Mesenchymal stem cell (in vitro differentiated cells and primary cell): ENCODE results near the gene TMEM203.

Source experiments
- DNase-seq: peaks from one replicate; pipeline ENCODE4 v3.0.0-alpha.2; 2013
- H2AFZ ChIP-seq: one replicate; pipeline ENCODE4 v1.6.1; 2013; ENCODE audit warnings: low read depth, mild to moderate bottlenecking, control low read depth, inconsistent platforms, low read length, moderate library complexity
- H2AK5ac ChIP-seq: 2 replicates; pipeline ENCODE4 v1.6.1; 2013; ENCODE audit warnings: low read length, moderate library complexity, mild to moderate bottlenecking, inconsistent platforms; ENCODE audit not compliant: severe bottlenecking
- H2BK120ac ChIP-seq: one replicate; pipeline ENCODE4 v1.6.1; 2013; ENCODE audit warnings: low read depth, mild to moderate bottlenecking, inconsistent platforms, low read length, moderate library complexity
- H2BK12ac ChIP-seq, 2 experiments: one replicate each; pipeline ENCODE4 v1.6.1; 2013; ENCODE audit warnings: inconsistent platforms in 2 of 2, low read length in 2 of 2, mild to moderate bottlenecking in 2 of 2, moderate library complexity in 2 of 2, control low read depth in 1 of 2
- H2BK15ac ChIP-seq: one replicate; pipeline ENCODE4 v1.6.1; 2013; ENCODE audit warnings: mild to moderate bottlenecking, low read depth, inconsistent platforms; ENCODE audit not compliant: poor library complexity, severe bottlenecking
- H2BK5ac ChIP-seq: 2 replicates; pipeline ENCODE4 v1.6.1; 2013; ENCODE audit warnings: low read depth, mild to moderate bottlenecking, low read length, control low read depth, inconsistent platforms; ENCODE audit not compliant: poor library complexity, severe bottlenecking
- H3K14ac ChIP-seq, 2 experiments: one replicate each; pipeline ENCODE4 v1.6.1; 2013; ENCODE audit warnings: inconsistent platforms in 2 of 2, low read length in 2 of 2, control low read depth in 1 of 2, mild to moderate bottlenecking in 1 of 2, moderate library complexity in 1 of 2
- H3K18ac ChIP-seq, 2 experiments: one replicate each; pipeline ENCODE4 v1.6.1; 2013; ENCODE audit warnings: inconsistent platforms in 2 of 2, low read length in 2 of 2, control low read depth in 1 of 2, low read depth in 1 of 2, mild to moderate bottlenecking in 1 of 2
- H3K23ac ChIP-seq, 2 experiments: one replicate each; pipeline ENCODE4 v1.6.1; 2013; ENCODE audit warnings: inconsistent platforms in 2 of 2, low read length in 2 of 2, mild to moderate bottlenecking in 2 of 2, moderate library complexity in 2 of 2, control low read depth in 1 of 2
- H3K27ac ChIP-seq: 2 replicates; pipeline ENCODE4 v1.5.1; 2013; ENCODE audit warnings: mild to moderate bottlenecking, moderate library complexity, low read length, control low read depth, inconsistent platforms; ENCODE audit not compliant: poor library complexity, severe bottlenecking
- H3K27me3 ChIP-seq, 2 experiments: 2 replicates each; pipeline versions ENCODE4 v1.6.1 to v1.7.0; 2013; ENCODE audit warnings: low read length in 2 of 2, mild to moderate bottlenecking in 2 of 2, moderate library complexity in 2 of 2, control low read depth in 1 of 2, inconsistent platforms in 1 of 2; ENCODE audit not compliant: control insufficient read depth in 1 of 2, insufficient read depth in 1 of 2
- H3K36me3 ChIP-seq, 2 experiments: 2 replicates each; pipeline versions ENCODE4 v1.6.1 to v1.7.0; 2013; ENCODE audit warnings: low read length in 2 of 2, control low read depth in 1 of 2, inconsistent platforms in 1 of 2, low read depth in 1 of 2, mild to moderate bottlenecking in 1 of 2; ENCODE audit not compliant: insufficient read depth in 2 of 2, control insufficient read depth in 1 of 2
- H3K4ac ChIP-seq, 2 experiments: one replicate each; pipeline ENCODE4 v1.6.1; 2013; ENCODE audit warnings: inconsistent platforms in 2 of 2, low read length in 2 of 2, mild to moderate bottlenecking in 2 of 2, moderate library complexity in 2 of 2, control low read depth in 1 of 2, low read depth in 1 of 2
- H3K4me1 ChIP-seq: 2 replicates; pipeline ENCODE4 v1.6.1; 2013; ENCODE audit warnings: low read depth, low read length, control low read depth; ENCODE audit not compliant: control insufficient read depth, insufficient read depth
- H3K4me2 ChIP-seq: 2 replicates; pipeline ENCODE4 v1.6.1; 2013; ENCODE audit warnings: low read length, mild to moderate bottlenecking, inconsistent platforms; ENCODE audit not compliant: poor library complexity, severe bottlenecking
- H3K4me3 ChIP-seq, 2 experiments: 2 replicates each; pipeline versions ENCODE4 v1.5.1 to v1.7.0; 2013; ENCODE audit warnings: low read length in 2 of 2, mild to moderate bottlenecking in 2 of 2, control low read depth in 1 of 2, low read depth in 1 of 2; ENCODE audit not compliant: insufficient read depth in 1 of 2
- H3K79me1 ChIP-seq: replicated peaks from 2 replicates; pipeline ENCODE4 v1.6.1; 2013; ENCODE audit warnings: mild to moderate bottlenecking, control low read depth, low read length, inconsistent platforms; ENCODE audit not compliant: poor library complexity, severe bottlenecking
- H3K9ac ChIP-seq: 2 replicates; pipeline ENCODE4 v1.7.0; 2013; ENCODE audit warnings: mild to moderate bottlenecking, low read length, moderate library complexity
- H3K9me3 ChIP-seq: 2 replicates; pipeline ENCODE4 v1.7.0; 2013; ENCODE audit warnings: mild to moderate bottlenecking, low read length; ENCODE audit not compliant: control insufficient read depth
- H4K8ac ChIP-seq: one replicate; pipeline ENCODE4 v1.6.1; 2013; ENCODE audit warnings: inconsistent platforms, mild to moderate bottlenecking, low read length, moderate library complexity
- H4K91ac ChIP-seq: one replicate; pipeline ENCODE4 v1.6.1; 2013; ENCODE audit warnings: mild to moderate bottlenecking, low read length, inconsistent platforms
- WGBS: methylation state at CpG from one replicate; pipeline ENCODE4 v1.1.7; 2013; ENCODE audit warnings: mixed read lengths; 5-methylcytosine and 5-hydroxymethylcytosine counted together

The TMEM203 gene

GRCh38 chr9:137230705-137231371, 25.4 kb upstream of the TMEM203 start, which contains the start of gene SLC34A3:
Gene SLC34A3 (plus strand): TSS chr9:137230901. CDS start chr9:137231703, 802 bp downstream.
- H3K18ac ChIP-seq = no peak within 1 kb of the TSS
- peaks cover 0 to 5% of the 10 kb centered on the region in 2 experiments for H3K36me3 ChIP-seq
- H2AK5ac ChIP-seq = no peak within 1 kb of the TSS
- peaks cover 18% of the 10 kb centered on the region for H3K4me1 ChIP-seq
- H3K4ac ChIP-seq = no peak within 1 kb of the TSS
- H3K4me3 ChIP-seq = no peak within 1 kb of the TSS
- H3K79me1 ChIP-seq = peaks cover 1% of the 10 kb centered on the region
- no peaks in the 10 kb centered on the region for H3K9me3 ChIP-seq
- H2BK120ac ChIP-seq = no peak within 1 kb of the TSS
- no peak within 1 kb of the TSS for H3K27ac ChIP-seq
- no peak within 1 kb of the TSS for H4K91ac ChIP-seq
- no peak within 1 kb of the TSS for H3K4me2 ChIP-seq
- 81% methylated on average over 14 of the region's 14 CpGs for WGBS
- H2BK15ac ChIP-seq = peak within 1 kb of the TSS; percentile 3
- no peak within 1 kb of the TSS for H2BK5ac ChIP-seq
- H2AFZ ChIP-seq = no peak within 1 kb of the TSS
- no peak for DNase-seq
- H3K14ac ChIP-seq = no peak within 1 kb of the TSS
- no peak within 1 kb of the TSS for H3K23ac ChIP-seq
- H3K9ac ChIP-seq = no peak within 1 kb of the TSS
- H4K8ac ChIP-seq = no peak within 1 kb of the TSS
- peaks cover 0 to 73% of the 10 kb centered on the region in 2 experiments for H3K27me3 ChIP-seq
- H2BK12ac ChIP-seq = no peak within 1 kb of the TSS

GRCh38 chr9:137229903-137230704, 24.7 kb upstream of the TMEM203 start:
- Histone ChIP-seq H3K27ac (no peak overlapping the region), H3K4me3 (no peak overlapping the region)
- WGBS = 82% methylated on average over 30 of the region's 31 CpGs

GRCh38 chr9:137228968-137229896, 23.8 kb upstream of the TMEM203 start:
- peak overlapping the region; percentile 9 for H4K8ac ChIP-seq

More at GRCh38 chr9:137229903-137230704, 24.7 kb upstream of the TMEM203 start:
- Histone ChIP-seq H2BK120ac (no peak overlapping the region), H3K79me1 (no peaks in the 10 kb centered on the region), H3K27me3 (peaks cover 0 to 66% of the 10 kb centered on the region in 2 experiments), H3K4ac (no peak overlapping the region), H4K8ac (no peak overlapping the region), H2AK5ac (no peak overlapping the region), H3K18ac (no peak overlapping the region), H2AFZ (no peak overlapping the region), H3K23ac (no peak overlapping the region), H3K14ac (no peak overlapping the region), H3K36me3 (peaks cover 0 to 7% of the 10 kb centered on the region in 2 experiments), H2BK15ac (peak overlapping the region; percentile 3), H2BK12ac (no peak overlapping the region), H2BK5ac (no peak overlapping the region), H4K91ac (no peak overlapping the region), H3K9me3 (no peaks in the 10 kb centered on the region), H3K4me1 (peaks cover 17% of the 10 kb centered on the region), H3K9ac (no peak overlapping the region), H3K4me2 (no peak overlapping the region)
- no peak for DNase-seq

More at GRCh38 chr9:137228968-137229896, 23.8 kb upstream of the TMEM203 start:
- Histone ChIP-seq H3K36me3 (peaks cover 0 to 6% of the 10 kb centered on the region in 2 experiments), H2BK120ac (no peak overlapping the region), H2AFZ (no peak overlapping the region), H2BK12ac (no peak overlapping the region), H2AK5ac (no peak overlapping the region), H3K9ac (no peak overlapping the region), H3K79me1 (no peaks in the 10 kb centered on the region), H3K4me2 (no peak overlapping the region), H3K18ac (no peak overlapping the region), H3K23ac (no peak overlapping the region), H2BK5ac (no peak overlapping the region), H3K27me3 (peaks cover 0 to 57% of the 10 kb centered on the region in 2 experiments), H3K4ac (no peak overlapping the region), H3K27ac (no peak overlapping the region), H4K91ac (peak overlapping the region; percentile 8), H3K9me3 (no peaks in the 10 kb centered on the region), H3K14ac (no peak overlapping the region), H3K4me3 (no peak overlapping the region), H2BK15ac (no peak overlapping the region), H3K4me1 (peaks cover 19% of the 10 kb centered on the region)
- DNase-seq = no peak
- WGBS = 84% methylated on average over 27 of the region's 27 CpGs
